ENCODE data around the gene IGFLR1.
"Not testable (repeated sequence)": the region's sequence is repeated elsewhere in the genome, so short reads cannot be mapped to it uniquely, and the experiment has no call there.

Gene IGFLR1

GRCh38 chr19:35693835-35694599 lies 48.2 kb downstream of the IGFLR1 start:
- H3K27ac ChIP-seq: no peak overlapping the region
- no peaks in the 10 kb centered on the region for H3K36me3 ChIP-seq
- H3K4me1 ChIP-seq: peaks cover 0 to 9% (median 6%) of the 10 kb centered on the region in 10 experiments; a peak in 11 of 20 replicates
- no peaks in the 10 kb centered on the region for H4K20me1 ChIP-seq
- H3K4me2 ChIP-seq: peak overlapping the region in 3 of 11 experiments; percentile 26 to 59 (median 45); a peak in 1 of 22 replicates
- no peak for TF ChIP-seq Cebpa-rat (IDR thresholded peaks at IDR 0.05)
- no peak overlapping the region for H3K9ac ChIP-seq
- H3K4me3 ChIP-seq: no peak overlapping the region
- 0 out of 22 replicates have a peak, but pooled peaks cover 0 to 4% (median 0%) of the 10 kb centered on the region in 11 experiments for H3K9me3 ChIP-seq (replicated peaks in 1 of 11)
- no peaks in the 10 kb centered on the region for H3K27me3 ChIP-seq

GRCh38 chr19:35693422-35693821 lies 48.8 kb downstream of the IGFLR1 start:
- H3K4me1 ChIP-seq: peaks cover 0 to 9% (median 6%) of the 10 kb centered on the region in 10 experiments; a peak in 11 of 20 replicates
- H3K4me2 ChIP-seq: peak overlapping the region in 5 of 11 experiments; percentile 12 to 59 (median 26); a peak in 3 of 22 replicates
- TF ChIP-seq Cebpa-rat (IDR thresholded peaks at IDR 0.05): no peak

GRCh38 chr19:35692010-35692409 lies 50.2 kb downstream of the IGFLR1 start:
- TF ChIP-seq Cebpa-rat (IDR thresholded peaks at IDR 0.05): no peak
- H3K27ac ChIP-seq: no peak overlapping the region
- peaks cover 0 to 15% (median 10%) of the 10 kb centered on the region in 10 experiments; a peak in 15 of 20 replicates for H3K4me1 ChIP-seq
- no peaks in the 10 kb centered on the region for H4K20me1 ChIP-seq
- no peak overlapping the region for H3K4me2 ChIP-seq
- no peaks in the 10 kb centered on the region for H3K36me3 ChIP-seq
- H3K27me3 ChIP-seq: no peaks in the 10 kb centered on the region
- 0 out of 22 replicates have a peak overlapping the region, but pooled peaks of 1 of the 11 experiments have one; percentile 0 for H3K9ac ChIP-seq
- 0 out of 22 replicates have a peak, but pooled peaks cover 0 to 4% (median 0%) of the 10 kb centered on the region in 11 experiments for H3K9me3 ChIP-seq (replicated peaks in 1 of 11)
- no peak overlapping the region for H3K4me3 ChIP-seq

More at GRCh38 chr19:35693422-35693821, 48.8 kb downstream of the IGFLR1 start:
- Histone ChIP-seq H3K27ac (no peak overlapping the region), H3K4me3 (no peak overlapping the region), H3K27me3 (no peaks in the 10 kb centered on the region), H3K9ac (0 out of 22 replicates have a peak overlapping the region, but pooled peaks of 1 of the 11 experiments have one; percentile 16), H3K9me3 (replicated peaks in 1 of 11) (0 out of 22 replicates have a peak, but pooled peaks cover 0 to 4% (median 0%) of the 10 kb centered on the region in 11 experiments), H4K20me1 (no peaks in the 10 kb centered on the region), H3K36me3 (no peaks in the 10 kb centered on the region)

- H3K27ac ChIP-seq; H3K4me2 ChIP-seq; H3K9ac ChIP-seq; H3K27me3 ChIP-seq; H3K9me3 ChIP-seq (replicated peaks in 1 of 11); H3K4me3 ChIP-seq; H4K20me1 ChIP-seq; H3K36me3 ChIP-seq: not testable (repeated sequence)
- H3K4me1 ChIP-seq: peaks cover 0 to 17% (median 12%) of the 10 kb centered on the region in 10 experiments; a peak in 15 of 20 replicates
Measured at GRCh38 chr19:35691106-35691505, 51.1 kb downstream of the IGFLR1 start.

GRCh38 chr19:35689836-35690235 lies 52.4 kb downstream of the IGFLR1 start:
- H4K20me1 ChIP-seq: no peaks in the 10 kb centered on the region
- H3K27me3 ChIP-seq: no peaks in the 10 kb centered on the region
- no peaks in the 10 kb centered on the region for H3K9me3 ChIP-seq (replicated peaks in 1 of 11)
- H3K4me2 ChIP-seq: no peak overlapping the region
- no peak overlapping the region for H3K27ac ChIP-seq
- no peak for TF ChIP-seq Cebpa-rat (IDR thresholded peaks at IDR 0.05)
- H3K4me1 ChIP-seq: peaks cover 0 to 17% (median 12%) of the 10 kb centered on the region in 10 experiments; a peak in 15 of 20 replicates
- no peak overlapping the region for H3K4me3 ChIP-seq
- no peak overlapping the region for H3K9ac ChIP-seq
- no peaks in the 10 kb centered on the region for H3K36me3 ChIP-seq
